CD4-positive, alpha-beta T cell treated with Interleukin-2 at 100 ng/mL for 4 hours (primary cell): Measurements from ENCODE around the gene SPATA31A6.
"Not testable (repeated sequence)": the region's sequence is repeated elsewhere in the genome, so short reads cannot be mapped to it uniquely, and the experiment has no call there.

Experiments
- DNase-seq: peaks from one replicate; pipeline ENCODE4 v3.0.0-alpha.2; 2020; ENCODE audit warnings: low spot score

The SPATA31A6 gene

GRCh38 chr9:42183359-42183758, at the start of gene SPATA31A6:
TSS of gene SPATA31A6 (plus strand) at chr9:42183659. CDS start at chr9:42183688, 29 bp downstream.
- not testable (repeated sequence) for DNase-seq

- DNase-seq = not testable (repeated sequence)
These were observed 23.2 kb upstream of the SPATA31A6 start for GRCh38 chr9:42160299-42160698.

DNA sequence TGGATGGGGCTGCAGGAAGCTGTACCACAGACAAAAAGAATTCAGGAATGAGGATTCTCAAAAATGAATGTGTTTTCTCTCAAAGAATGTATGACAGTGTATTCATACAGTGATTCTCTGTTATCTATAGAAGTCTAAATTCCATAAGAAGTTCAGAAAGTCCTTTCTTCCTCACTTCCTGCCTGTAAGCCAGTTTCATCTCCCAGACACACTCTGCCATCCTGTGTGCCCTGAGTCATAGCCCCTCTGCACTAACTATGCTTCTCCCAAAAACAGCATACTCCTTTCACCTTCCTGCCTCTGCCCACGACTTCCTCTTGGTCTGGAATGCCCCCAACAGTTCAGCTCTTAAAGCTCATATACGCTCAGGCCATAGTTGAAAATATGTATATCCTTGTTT, 36.4 kb downstream of the SPATA31A6 start:
- DNase-seq = not testable (repeated sequence)

- not testable (repeated sequence) for DNase-seq
These were observed 39.8 kb downstream of the SPATA31A6 start for GRCh38 chr9:42223230-42223629.

DNA sequence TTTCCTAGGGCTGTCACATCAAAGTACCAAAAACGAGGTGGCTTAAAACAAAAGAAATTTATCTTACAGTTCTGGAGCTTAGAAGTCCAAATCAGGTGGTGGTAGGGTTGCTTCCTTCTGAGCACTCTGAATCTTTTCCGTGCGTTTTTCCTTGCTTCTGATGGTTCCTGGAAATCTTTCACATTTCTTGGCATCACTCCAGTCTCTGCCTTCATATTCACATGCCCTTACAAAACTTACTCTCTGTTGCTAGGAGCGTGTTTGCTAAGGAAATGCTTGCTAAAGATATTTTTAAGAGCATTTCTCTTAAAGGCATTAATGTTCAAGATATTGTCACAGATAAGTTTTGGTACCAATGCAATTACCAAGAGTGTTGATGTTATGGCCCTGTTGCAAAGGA, 49.6 kb downstream of the SPATA31A6 start:
- not testable (repeated sequence) for DNase-seq

DNA sequence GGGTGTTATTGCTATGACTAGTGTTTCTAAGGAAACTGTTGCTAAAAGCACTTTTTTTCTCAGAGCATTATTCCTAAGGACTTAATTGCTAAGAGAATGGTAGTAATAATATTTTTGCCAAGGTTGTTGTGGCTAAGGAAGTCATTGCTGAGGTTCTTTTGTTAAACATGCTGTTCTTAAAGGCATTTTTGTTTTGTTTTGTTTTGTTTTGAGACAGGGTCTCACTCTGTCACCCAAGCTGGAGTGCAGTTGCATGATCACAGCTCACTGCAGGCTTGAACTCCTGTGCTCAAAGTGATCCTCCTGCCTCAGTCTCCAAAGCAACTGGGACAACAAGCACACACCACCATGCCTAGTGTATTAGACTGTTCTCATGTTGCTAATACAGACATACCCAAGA, 51.2 kb downstream of the SPATA31A6 start:
- DNase-seq = not testable (repeated sequence)

DNA sequence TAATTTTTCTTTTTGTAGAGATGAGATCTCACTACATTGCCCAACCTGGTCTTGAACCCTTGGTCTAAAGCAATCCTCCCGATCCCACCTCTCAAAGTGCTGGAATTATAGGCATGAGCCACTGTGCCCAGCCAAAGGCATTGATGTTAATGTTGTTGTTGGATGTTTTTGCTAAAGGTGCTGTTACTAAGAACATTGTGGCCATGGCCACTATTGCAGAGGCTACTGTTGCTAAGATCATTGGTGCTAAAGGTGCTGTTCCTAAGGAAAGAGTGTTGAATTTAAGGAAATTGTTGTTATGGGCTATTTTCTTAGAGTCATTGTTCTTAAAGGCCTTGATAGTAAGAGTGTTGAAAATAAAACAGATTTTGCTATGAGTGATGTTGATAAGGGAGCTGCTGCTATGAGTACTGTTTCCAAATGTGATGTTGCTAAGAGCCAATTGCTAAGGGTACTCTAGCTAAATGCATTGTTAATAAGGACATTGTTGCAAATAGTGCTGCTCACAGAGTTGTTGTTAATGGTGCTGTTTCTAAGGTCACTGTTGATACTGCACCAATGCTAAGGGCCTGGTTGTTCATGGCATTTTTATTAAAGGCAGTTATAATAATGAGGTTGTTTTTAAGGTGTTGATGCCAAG, 52.0 kb downstream of the SPATA31A6 start:
- not testable (repeated sequence) for DNase-seq

- not testable (repeated sequence) for DNase-seq
These were observed 52.6 kb downstream of the SPATA31A6 start for GRCh38 chr9:42236097-42236496.

GRCh38 chr9:42237381-42237780, 53.9 kb downstream of the SPATA31A6 start:
- not testable (repeated sequence) for DNase-seq

GRCh38 chr9:42238862-42239261, 55.4 kb downstream of the SPATA31A6 start:
- DNase-seq = not testable (repeated sequence)
